Spinal cord (tissue), 10 donors: ENCODE data around the gene FAAP100. TPM values are rescaled to one million over a fixed set of nuclear protein-coding genes. Genes with fewer than 3 reads are reported as not detected.

ENCODE experiments used
- DNase-seq, 6 donors: peaks; one replicate each; pipeline versions ENCODE4 v3.0.0 to v3.0.0-alpha.2; 2013 to 2015; ENCODE audit warnings: low spot score in 6 of 6, low read depth in 4 of 6
- H3K27ac ChIP-seq: one replicate; pipeline ENCODE4 v1.5.1; 2013; ENCODE audit warnings: low read depth, low read length, control low read depth
- H3K27me3 ChIP-seq: one replicate; pipeline ENCODE4 v1.6.1; 2013; ENCODE audit warnings: low read length; ENCODE audit not compliant: control insufficient read depth, insufficient read depth
- H3K36me3 ChIP-seq: one replicate; pipeline ENCODE4 v1.6.1; 2013; ENCODE audit warnings: low read length; ENCODE audit not compliant: control insufficient read depth, insufficient read depth
- H3K4me1 ChIP-seq: one replicate; pipeline ENCODE4 v1.6.1; 2013; ENCODE audit warnings: low read length; ENCODE audit not compliant: control insufficient read depth, insufficient read depth
- H3K4me3 ChIP-seq: one replicate; pipeline ENCODE4 v1.5.1; 2013; ENCODE audit warnings: low read depth, low read length, control low read depth
- H3K9me3 ChIP-seq: one replicate; pipeline ENCODE4 v1.6.1; 2013; ENCODE audit warnings: low read length; ENCODE audit not compliant: control insufficient read depth, insufficient read depth
- WGBS: methylation state at CpG from one replicate; pipeline ENCODE4 v1.1.5; 2013; ENCODE audit warnings: missing lambda C conversion rate; ENCODE audit not compliant: insufficient coverage; 5-methylcytosine and 5-hydroxymethylcytosine counted together
- polyA plus RNA-seq, 2 donors: library from polyadenylated mRNA; unstranded; fragments of 120-200 nt; gene quantifications; one replicate each; pipeline ENCODE4 v1.2.1, GENCODE V29; 2013; ENCODE audit not compliant: insufficient read length in 2 of 2
- total RNA-seq, 2 donors: library from RNA; depleted of rRNA in 1 of 2; stranded (reverse); fragments of 120-200 nt in 1 of 2; fragments of >200 nt in 1 of 2; gene quantifications; one replicate each; pipeline versions ENCODE4 v1.2.3 to v1.2.4, GENCODE V29; 2013 to 2014
- donor health status: healthy.

FAAP100 gene
- total and polyA plus RNA-seq, 4 donors = 16.9 to 70.9 (median 39.2) TPM

DNA sequence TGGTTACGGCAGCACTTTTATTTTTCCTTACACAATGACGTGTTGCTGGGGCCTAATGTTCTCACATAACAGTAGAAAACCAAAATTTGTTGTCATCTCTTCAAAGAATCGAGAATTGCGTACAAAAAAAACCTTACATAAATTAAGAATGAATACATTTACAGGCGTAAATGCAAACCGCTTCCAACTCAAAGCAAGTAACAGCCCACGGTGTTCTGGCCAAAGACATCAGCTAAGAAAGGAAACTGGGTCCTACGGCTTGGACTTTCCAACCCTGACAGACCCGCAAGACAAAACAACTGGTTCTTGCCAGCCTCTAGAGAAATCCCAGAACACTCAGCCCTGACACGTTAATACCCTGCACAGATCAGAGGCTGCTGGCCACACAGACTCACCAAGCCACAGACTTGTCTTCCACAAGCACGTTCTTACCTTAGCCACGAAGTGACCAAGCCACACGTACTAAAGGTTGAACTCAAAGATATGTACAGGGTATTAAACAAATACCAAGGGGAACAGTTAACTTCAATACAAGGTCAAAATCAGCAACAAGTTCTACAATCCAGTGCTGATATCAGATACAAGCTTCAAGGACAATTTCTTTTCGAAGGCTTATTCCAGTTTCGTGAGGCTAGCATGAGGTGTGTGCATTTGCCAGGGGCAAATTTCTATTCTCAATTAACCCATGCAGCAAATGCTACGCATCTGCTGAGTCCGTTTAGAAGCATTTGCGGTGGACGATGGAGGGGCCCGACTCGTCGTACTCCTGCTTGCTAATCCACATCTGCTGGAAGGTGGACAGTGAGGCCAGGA, 42.0 kb downstream of the FAAP100 start:
- Histone ChIP-seq H3K4me1 (peaks cover 33% of the 10 kb centered on the region), H3K27ac (peak overlapping the region; percentile 29), H3K27me3 (no peaks in the 10 kb centered on the region), H3K9me3 (no peaks in the 10 kb centered on the region), H3K4me3 (peak overlapping the region; percentile 86), H3K36me3 (peaks cover 41% of the 10 kb centered on the region)
- peak in 1 of 6 donors; percentile 33 for DNase-seq
- 3% methylated on average over 15 of the region's 22 CpGs for WGBS

DNA sequence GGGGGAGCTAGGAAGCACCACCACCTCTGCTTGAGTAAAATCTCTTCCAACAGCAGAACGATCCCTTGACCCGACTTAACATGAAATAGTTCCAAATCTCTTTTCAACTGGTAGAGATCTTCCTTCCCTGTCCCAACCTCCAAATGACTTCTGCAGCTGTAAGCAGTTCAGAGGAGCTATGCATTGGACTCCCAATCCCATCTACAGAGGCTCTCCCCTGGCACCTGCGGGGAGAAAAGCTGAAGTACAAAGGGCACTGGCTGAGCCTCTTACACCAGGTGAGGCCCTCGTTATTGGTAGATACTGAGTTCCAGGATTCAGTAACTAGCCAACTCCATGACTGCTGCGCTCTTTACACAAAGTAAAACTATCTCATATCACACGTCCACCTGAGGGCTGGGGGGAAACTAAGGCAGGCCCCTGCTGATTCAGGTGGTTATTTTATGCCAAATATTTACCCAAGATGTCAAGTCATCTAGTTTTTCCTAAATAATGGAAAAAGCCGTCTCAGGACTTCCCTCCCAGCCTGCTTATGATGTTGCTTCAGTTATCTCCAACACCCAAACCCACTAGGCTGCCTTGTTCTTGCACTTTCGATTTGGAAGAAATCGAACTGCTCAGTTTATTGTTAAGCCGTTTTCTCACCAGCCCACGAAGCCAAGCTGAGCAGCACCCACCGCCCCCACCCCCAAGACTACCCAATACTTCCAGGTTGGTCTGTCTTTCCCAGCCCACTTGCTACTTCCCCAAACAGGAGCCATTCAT, 42.8 kb downstream of the FAAP100 start:
- Histone ChIP-seq H3K4me1 (peaks cover 31% of the 10 kb centered on the region), H3K4me3 (peak overlapping the region; percentile 86), H3K36me3 (peaks cover 41% of the 10 kb centered on the region), H3K27ac (peak overlapping the region; percentile 29), H3K27me3 (no peaks in the 10 kb centered on the region), H3K9me3 (no peaks in the 10 kb centered on the region)
- WGBS = 10% methylated on average over 7 of the region's 12 CpGs
- peak in 1 of 6 donors; percentile 35 for DNase-seq

DNA sequence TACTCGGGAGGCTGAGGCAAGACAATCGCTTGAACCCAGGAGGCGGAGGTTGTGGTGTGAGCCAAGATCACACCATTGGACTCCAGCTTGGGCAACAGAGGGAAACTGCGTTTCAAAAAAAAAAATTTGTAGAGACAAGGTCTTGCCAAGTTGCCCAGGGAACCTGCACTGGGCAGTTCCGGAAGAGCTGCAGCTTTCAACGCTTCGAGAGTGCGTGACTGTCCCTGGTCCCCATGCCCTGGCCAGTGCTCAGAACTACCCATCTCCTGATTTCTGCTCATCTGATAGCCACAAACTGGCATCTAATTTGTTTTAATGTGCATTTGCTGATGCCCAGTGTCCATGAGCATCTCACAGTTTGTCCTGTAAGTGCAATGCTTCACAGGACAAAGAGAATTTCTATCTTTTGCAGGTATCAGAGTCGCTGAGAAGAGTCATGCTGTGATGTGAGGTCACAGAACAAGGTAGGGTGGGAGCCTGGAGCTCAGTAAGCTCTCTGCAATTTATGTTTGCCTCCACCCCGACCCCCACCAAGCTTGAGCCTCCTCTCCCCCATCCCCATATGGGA, 43.4 kb downstream of the FAAP100 start:
- 28% methylated on average over 8 of the region's 10 CpGs for WGBS
- H3K36me3 ChIP-seq = peaks cover 41% of the 10 kb centered on the region
- peak in 2 of 6 donors; percentile 42 to 44 for DNase-seq
- H3K27ac ChIP-seq = peak overlapping the region; percentile 29
- no peaks in the 10 kb centered on the region for H3K27me3 ChIP-seq
- no peaks in the 10 kb centered on the region for H3K9me3 ChIP-seq
- H3K4me1 ChIP-seq = peaks cover 24% of the 10 kb centered on the region
- H3K4me3 ChIP-seq = peak overlapping the region; percentile 86

DNA sequence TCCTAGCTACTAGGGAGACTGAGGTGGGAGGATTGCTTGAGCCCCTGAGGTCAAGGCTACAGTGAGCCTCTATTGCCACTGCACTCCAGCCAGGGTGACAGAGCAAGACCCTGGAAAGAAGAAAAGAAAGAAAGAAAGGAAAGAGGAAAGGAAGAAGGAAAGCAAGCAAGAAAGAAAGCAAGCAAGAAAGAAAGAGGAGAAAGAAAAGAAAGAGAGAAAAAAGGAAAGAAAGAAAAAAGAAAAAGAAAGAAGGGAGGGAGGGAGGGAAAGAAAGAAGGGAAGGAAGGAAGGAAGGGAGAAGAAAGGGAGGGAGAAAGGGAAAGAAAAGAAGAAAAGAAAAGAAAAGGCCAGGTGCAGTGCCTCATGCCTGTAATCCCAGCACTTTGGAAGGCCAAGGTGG, 48.5 kb downstream of the FAAP100 start:
- no peak overlapping the region for H3K27ac ChIP-seq
- DNase-seq = no peak
- peaks cover 7% of the 10 kb centered on the region for H3K4me1 ChIP-seq
- no peak overlapping the region for H3K4me3 ChIP-seq
- H3K9me3 ChIP-seq = no peaks in the 10 kb centered on the region
- peaks cover 2% of the 10 kb centered on the region for H3K27me3 ChIP-seq
- peaks cover 9% of the 10 kb centered on the region for H3K36me3 ChIP-seq

DNA sequence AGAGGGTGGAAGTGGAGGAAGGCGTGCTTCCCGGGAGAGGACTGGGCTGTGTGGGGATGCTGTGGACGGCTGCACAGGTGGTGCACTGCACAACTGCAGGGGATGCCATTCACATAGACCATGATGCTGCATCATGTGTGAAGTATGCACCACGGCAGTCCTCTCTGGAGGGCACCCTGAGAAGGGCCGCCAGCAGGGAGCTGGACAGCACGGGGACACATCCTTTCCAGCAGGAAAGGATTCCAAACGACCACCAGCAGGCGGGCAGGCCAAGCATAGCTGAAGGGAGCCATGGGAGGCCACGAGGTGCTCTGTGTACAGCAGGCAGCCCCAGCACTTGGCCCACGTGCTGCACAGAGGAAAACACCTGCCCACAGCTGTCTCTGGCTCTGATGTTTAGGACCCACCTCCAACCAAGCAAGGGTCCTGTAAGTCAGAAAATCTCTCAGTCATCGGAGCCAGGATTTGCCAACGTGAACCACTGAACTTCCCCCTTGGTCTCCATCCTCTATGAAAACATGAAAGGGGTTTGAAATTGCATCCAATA, 49.6 kb downstream of the FAAP100 start:
- H3K36me3 ChIP-seq = no peaks in the 10 kb centered on the region
- WGBS = 68% methylated on average over 12 of the region's 12 CpGs
- DNase-seq = no peak
- no peak overlapping the region for H3K4me3 ChIP-seq
- H3K9me3 ChIP-seq = no peaks in the 10 kb centered on the region
- H3K27ac ChIP-seq = no peak overlapping the region
- H3K4me1 ChIP-seq = no peaks in the 10 kb centered on the region
- H3K27me3 ChIP-seq = peaks cover 2% of the 10 kb centered on the region

DNA sequence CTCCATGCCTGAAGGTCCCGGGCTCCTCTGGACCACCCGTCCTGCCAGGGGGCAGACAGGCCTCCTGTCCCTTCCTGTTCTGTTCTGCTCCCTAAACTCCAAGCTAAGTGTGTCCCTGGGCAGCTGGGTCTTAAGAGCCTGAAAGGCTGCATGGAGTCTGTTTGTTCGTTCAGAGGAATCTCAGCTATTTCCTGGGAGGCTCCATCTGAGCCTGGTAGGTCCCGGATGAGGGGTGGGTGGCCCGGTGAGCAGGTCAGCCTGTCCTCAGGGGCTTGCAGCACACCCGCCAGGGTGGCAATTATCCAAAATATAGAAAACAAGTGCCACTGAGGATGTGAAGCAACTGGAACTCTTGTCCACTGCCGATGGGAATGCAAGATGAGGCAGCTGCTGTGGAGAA, 52.1 kb downstream of the FAAP100 start:
- Histone ChIP-seq H3K27me3 (peaks cover 2% of the 10 kb centered on the region), H3K9me3 (no peaks in the 10 kb centered on the region), H3K36me3 (no peaks in the 10 kb centered on the region), H3K27ac (no peak overlapping the region), H3K4me3 (no peak overlapping the region), H3K4me1 (peaks cover 1% of the 10 kb centered on the region)
- no peak for DNase-seq
- WGBS = 58% methylated on average over 6 of the region's 7 CpGs

DNA sequence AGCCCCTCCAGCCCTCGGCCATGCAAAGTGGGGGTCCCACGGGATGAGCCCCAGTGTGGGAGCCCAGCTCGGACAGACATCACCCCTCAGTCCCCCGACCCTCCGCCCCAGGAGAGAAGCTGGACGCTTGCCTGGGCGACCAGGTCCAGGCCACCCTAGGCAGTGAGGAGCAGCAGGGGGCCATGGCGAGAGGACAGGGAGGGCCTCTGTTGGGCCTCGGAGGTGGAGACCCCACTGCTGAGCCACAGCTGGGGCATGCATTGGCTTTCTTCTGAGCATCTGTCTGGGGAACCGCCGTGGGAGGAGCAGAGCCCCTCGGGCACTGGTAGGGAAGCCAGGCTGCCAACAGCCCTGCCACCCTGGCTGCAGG, 52.6 kb downstream of the FAAP100 start:
- no peaks in the 10 kb centered on the region for H3K9me3 ChIP-seq
- no peak for DNase-seq
- 60% methylated on average over 12 of the region's 12 CpGs for WGBS
- no peak overlapping the region for H3K27ac ChIP-seq
- H3K4me1 ChIP-seq = peaks cover 6% of the 10 kb centered on the region
- no peak overlapping the region for H3K4me3 ChIP-seq
- H3K27me3 ChIP-seq = peaks cover 2% of the 10 kb centered on the region
- no peaks in the 10 kb centered on the region for H3K36me3 ChIP-seq

DNA sequence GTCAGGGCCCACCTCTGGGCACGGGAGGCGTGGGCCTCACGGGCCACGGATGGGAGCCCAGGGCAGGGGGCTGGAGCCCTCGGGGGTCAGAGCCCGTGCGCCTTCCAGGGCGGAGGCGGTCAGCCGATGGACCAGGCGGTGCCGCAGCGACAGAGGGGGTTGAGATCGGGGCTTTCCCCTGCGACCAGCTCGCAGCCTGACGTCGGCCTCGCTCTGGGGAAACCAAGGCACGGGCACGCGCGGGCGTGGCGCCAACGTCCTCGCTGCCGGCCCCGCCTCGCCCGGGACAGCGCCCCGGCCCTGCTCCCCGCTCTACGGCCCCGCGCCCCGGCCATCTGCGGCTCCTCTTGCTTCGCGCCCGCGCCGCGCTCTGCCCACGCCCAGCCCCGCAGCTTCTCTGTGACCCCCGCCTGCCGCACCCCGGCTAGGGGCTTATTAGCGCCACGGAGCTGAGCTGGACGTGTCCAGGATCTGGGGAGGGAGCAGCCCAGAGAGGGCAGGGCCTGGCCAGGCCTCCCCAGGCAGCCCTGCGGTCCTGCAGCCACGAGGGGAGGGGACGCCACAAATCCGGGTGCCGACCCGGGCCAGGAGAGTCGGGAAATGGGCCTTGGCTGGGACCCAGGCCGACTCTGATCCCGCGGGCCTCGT, 53.1 kb downstream of the FAAP100 start:
- DNase-seq = no peak
- Histone ChIP-seq H3K36me3 (no peaks in the 10 kb centered on the region), H3K27ac (no peak overlapping the region), H3K4me3 (no peak overlapping the region), H3K27me3 (peaks cover 2% of the 10 kb centered on the region), H3K9me3 (no peaks in the 10 kb centered on the region), H3K4me1 (peaks cover 8% of the 10 kb centered on the region)
- 71% methylated on average over 64 of the region's 64 CpGs for WGBS

DNA sequence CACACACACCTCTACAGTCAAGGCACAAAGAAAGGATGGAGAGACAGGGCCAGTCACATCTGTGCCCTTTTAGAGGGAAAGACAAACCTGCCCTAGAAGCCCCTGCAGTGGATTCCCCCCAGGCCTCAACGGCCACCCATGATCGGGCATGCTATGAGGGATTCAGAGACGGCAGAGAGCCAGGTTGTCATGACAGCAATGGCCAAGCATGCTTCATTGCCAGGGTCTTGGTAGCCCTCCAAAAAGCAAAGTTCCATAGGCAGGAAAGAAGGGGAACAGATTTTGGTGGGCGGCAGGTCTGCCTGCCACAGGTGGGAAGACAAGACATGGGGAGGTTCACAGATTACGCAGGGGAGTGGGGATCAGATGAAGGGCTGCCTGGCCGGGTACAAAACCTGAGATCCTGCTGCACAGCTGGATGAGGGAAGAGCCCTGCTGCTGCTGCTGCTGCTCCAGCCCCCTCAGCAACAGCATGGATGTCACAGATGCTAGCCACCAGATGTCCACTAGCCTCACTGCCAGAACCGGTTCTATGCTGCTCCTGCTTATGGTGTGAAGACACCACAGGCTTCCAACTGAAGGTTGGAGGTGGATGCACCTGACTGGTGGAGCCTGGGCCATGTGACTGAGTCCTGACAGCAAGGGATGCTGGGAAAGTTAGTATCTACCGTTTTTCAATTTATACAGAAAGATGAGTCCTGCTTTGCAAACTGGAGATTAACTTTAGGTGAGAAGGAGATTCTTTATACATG, 57.4 kb downstream of the FAAP100 start:
- H3K4me1 ChIP-seq = peaks cover 26% of the 10 kb centered on the region
- peak in 2 of 6 donors; percentile 81 to 92 for DNase-seq
- peaks cover 2% of the 10 kb centered on the region for H3K27me3 ChIP-seq
- 12% methylated on average over 7 of the region's 8 CpGs for WGBS
- no peak overlapping the region for H3K4me3 ChIP-seq
- no peaks in the 10 kb centered on the region for H3K9me3 ChIP-seq
- H3K36me3 ChIP-seq = no peaks in the 10 kb centered on the region
- H3K27ac ChIP-seq = no peak overlapping the region
